Measurements from ENCODE around the gene ENDOV. TPM values are rescaled to one million over a fixed set of nuclear protein-coding genes. Genes with fewer than 3 reads are reported as not detected.

The ENDOV gene
- total RNA-seq, 1 donor from 2014 or later: 11.5 TPM

GRCh38 chr17:80449930-80450576 lies 35.1 kb downstream of the ENDOV start:
- peak; percentile 69 for DNase-seq

DNA sequence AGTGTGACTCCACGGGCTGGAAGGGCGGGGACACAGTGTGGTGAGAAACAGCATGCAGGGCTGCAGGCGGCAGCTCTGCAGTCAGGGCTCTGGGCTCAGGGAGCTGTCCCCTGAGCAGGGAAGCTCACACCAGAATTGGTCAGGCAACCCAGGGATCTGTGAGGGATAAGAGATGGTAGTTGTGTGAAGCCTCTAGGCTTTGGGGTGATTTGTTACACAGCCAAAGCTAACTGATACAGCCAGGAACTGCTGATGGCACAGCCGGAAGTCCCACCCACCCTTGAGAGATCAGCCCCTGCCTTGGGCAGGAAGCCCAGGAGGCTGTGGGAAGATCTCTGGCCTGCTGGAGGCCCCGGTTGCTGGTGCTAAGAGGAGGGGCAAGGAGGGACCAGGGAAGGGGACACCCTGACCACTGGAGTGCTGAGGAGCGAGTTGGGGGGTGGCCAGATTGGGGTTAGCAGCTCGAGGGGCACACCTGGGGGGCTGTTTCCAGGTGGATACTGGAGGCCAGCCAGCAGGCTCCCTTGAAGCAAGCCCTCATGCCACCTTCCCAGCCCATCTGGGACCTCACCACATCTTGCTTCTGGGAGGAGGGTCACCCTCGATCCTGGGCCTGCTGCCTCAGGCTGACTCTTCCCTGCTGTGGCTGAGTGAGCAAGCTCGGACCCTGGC lies 36.3 kb downstream of the ENDOV start:
- DNase-seq: no peak

DNA sequence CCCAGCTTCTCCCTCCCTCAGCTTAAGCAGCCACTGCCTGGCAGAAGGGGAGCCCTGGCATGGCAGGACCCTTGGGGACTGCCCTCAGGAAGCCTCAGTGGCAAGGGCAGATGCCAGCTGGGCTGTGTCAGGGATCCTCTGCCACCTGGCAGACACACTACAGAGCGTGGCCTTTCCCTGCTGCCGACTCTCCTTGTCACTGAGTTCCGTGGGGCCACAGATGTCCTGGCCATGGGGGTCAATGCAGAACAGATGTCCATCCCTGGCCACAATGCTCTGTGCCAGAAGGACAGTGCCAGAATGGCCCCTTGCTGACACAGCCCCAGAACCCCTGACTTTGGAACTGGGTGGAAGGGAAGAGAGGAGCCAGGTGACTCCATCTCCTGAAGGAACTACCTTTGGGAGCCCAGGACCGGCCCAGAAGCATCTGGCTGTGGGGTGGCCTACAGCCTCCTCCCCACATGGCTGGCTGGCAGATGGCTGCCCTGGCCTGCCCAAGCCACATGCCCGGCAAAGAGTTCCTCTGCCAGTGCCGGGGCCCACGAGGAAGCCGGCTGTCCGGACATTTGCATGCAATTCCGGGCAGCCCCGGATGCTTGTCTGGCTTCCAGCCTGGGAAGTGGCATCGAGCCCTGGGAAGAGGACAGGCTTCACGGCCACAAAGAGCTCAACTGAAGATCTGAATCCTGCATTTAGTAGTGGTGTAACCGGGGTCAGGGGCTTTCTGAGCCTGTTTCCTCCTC lies 37.4 kb downstream of the ENDOV start:
- DNase-seq: no peak

DNA sequence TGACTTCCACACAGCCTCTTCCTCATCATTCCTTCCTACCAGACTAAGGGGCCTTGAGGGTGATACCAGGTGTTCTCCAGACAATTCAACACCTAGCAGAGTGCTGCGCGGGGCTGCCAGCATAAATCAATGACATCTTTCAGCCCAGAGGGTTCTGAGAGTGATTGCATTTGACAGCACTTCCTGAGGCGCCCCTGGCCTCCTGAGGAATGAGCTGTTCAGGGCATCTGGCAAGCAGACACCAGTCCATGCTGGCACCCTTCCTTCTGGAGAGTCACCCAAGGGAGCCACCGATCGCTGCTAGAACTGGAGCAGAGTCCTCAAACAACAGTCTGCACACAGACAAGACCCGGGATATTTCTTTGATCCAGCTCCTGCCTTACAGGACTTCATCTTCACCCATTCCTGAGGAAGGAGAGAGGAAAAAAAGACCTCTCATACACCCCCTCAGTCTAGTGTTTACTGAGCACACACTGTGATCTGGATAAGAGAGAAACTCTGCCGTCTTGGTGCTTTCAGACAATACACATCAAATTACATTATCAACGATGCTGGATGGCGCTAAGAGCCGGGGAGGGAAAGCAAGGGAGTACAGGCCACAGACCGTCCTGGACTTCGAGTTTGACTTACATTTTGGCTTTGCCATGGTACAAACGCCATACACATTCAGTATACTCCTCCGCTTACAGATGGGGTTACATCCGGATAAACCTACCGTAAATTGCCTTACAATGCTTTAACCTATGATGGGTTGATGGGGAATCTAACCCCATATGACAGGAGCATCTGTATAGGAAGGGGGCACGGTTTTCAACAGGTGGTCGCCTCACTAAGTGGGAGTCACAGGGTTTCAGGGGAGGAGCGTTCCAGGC lies 38.4 kb downstream of the ENDOV start:
- no peak for DNase-seq

GRCh38 chr17:80453998-80454556 lies 39.1 kb downstream of the ENDOV start:
- no peak for DNase-seq

GRCh38 chr17:80454557-80455335 lies 39.8 kb downstream of the ENDOV start:
- DNase-seq: peak; percentile 95

DNA sequence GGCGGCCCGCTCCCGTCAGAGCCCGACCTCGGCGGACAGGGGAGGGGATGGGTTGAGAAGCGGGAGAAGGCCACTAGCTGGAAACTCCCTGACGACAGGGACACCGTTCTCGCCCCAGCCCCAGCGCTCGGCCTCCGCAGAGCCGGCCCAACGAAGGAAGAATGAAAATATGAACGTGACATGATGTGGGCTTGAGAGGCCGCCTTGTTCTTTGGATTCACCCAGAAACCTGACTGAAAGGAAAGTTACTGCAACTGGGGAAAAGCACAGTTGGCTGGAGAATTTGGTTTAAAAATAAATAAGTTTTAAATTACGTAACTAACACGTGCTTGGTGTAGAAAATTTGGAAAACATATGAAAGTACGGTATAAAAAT lies 40.4 kb downstream of the ENDOV start:
- DNase-seq: no peak

DNA sequence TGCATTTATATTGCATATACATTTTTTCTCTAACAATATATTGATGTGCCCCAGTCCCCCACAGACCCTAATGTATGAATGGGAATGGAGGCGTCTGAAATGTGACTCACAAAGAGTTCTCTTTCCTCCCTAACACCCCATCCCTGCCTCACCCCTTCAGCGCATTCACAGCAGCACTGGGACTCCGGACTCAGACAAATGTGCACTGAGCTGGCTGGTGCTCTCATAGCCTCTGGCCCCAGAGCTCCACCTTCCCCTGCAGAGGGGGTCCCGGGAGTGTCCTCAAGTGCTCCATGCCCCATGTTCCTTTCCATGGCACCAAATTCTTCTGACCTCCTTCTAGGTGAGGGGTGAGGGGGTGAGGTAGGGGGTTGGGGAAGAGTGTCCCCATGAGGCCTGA lies 40.8 kb downstream of the ENDOV start:
- DNase-seq: no peak

- DNase-seq: peak; percentile 32
These were observed 41.7 kb downstream of the ENDOV start for GRCh38 chr17:80456465-80457235.

DNA sequence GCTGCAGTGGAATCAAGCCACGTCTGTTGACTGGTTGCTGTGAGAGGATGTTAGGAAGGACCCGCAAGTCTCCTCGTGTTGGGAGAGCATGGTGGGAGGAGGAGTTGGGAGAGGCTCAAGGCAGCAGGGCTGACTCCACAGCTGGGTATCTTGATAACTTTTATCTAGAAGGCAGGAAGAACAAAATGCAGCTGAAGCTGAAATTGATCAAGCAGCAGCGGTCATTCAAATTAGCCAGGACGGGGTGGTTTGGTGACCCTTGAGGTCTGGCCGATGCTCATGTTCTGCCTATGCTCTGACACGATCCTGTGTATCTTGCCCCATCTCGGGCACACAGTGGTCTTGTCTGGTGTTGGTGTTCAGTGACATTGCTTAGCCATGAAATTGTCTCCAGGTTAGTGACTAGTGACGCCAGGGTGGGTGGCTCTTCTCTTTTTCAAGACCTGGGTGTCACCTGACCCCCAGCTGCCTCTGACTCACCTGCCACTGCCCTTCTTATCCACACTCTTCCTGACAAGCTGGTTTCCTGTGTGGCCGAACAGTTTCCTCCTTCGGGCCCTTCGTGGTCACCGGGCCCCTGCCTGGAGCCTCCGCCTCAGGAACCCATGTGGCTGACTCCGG lies 42.4 kb downstream of the ENDOV start:
- no peak for DNase-seq

DNA sequence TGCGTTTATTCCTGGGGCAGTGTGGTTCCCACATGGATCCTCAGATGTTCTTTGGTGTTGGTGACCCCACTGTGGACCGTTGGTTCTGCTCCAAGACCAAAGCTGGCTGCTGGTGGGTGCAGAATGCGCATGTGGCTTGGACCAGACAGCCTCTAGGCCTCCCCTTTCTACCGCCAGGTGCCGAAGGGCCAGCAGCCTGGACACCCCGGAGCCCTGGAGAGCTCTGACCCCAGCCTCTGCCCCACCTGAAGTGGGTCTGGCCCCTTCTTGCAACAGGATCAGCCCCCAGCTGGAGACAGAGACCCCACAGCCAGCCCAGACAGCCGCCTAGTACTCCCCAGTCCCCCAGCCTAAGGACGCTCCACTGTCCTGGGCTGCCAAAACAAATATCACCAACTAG lies 43.0 kb downstream of the ENDOV start:
- DNase-seq: no peak

- no peak for DNase-seq
These were observed 44.3 kb downstream of the ENDOV start for GRCh38 chr17:80459234-80459633.

GRCh38 chr17:80460429-80460834 lies 45.5 kb downstream of the ENDOV start:
- DNase-seq: no peak

GRCh38 chr17:80461528-80462160 lies 46.7 kb downstream of the ENDOV start:
- no peak for DNase-seq

- no peak for DNase-seq
These were observed 48.9 kb downstream of the ENDOV start for GRCh38 chr17:80463784-80464400.

GRCh38 chr17:80464486-80464885 lies 49.5 kb downstream of the ENDOV start:
- DNase-seq: no peak

DNA sequence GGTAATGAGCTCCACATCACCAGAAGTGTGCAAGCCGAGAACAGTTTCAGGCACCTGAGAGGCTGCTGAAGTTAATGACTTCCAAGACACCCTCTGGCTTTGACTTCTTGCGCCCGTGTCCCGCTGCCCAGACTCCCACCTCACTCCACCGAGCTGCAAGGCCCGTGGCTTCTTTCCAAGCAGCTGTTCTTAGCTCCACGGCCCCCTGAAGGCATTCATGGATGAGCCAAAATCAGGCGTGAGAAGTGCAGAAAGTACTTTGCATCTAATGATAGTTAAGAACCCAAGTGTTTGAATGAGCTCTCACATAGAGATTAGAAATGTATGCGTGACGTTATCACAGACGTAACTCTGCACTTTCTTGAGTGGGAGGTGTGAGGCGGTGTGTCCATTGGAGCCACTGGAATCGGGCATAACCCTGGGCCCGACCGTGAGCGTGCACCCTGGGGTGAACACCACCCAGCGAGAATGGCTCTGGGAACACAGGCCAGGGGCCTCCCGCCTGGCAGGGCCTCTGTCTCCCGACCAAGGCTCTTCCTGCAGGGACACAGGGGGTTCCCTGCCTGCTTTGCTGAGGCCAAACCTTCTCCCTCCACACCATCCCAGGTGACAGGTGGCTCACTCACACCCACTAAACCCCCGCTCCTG lies 50.5 kb downstream of the ENDOV start:
- no peak for DNase-seq

DNA sequence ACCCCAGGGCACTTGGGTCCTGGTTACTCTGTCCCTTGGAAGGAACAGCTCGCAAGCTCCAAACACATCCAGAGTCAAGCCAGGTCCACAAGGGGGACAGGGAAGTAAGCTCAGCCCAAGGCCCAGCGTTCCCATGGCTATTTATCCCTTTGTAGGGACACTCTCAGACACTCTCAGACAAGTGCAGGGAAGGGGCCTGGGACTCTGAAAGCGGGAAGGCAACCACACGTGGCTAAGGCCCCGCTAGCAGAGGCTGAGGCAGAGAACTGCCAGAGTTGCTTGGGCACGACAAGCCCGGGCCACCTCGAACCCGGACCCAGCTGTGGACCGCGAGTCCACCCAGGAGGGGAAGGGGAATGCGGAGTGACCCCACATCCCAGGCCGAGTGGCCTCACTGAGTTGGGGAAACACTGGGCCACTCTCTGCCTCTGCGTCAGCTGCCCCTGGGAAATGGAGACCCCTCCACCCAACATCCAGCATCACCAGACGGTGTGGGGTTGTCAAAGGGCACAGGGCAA lies 51.3 kb downstream of the ENDOV start:
- no peak for DNase-seq

Measured in occipital lobe (tissue), 2 donors.